22Rv1 (cell line): ENCODE data around the gene REST.
A peak's percentile ranks its signal among the peaks of the same experiment; 100 is the strongest.

Experiments
- H3K27ac ChIP-seq: fragments of 450-650 bp; 2 replicates; pipeline ENCODE4 v1.5.1; 2017
- ZFX ChIP-seq: fragments of 450-650 bp; IDR thresholded peaks from 2 replicates; pipeline ENCODE4 v1.6.1; 2017; ENCODE audit warnings: antibody characterized with exemption, borderline replicate concordance
- TF ChIP-seq, protein P1 (sequence below): fragments of 450-650 bp; IDR thresholded peaks from 2 replicates; pipeline ENCODE4 v1.5.1; 2017; ENCODE audit warnings: mild to moderate bottlenecking

The REST gene

GRCh38 chr4:56902703-56903102 is 5.0 kb upstream of the REST start:
- TF ChIP-seq ZFX, result no peak
- TF ChIP-seq, protein P1, sequence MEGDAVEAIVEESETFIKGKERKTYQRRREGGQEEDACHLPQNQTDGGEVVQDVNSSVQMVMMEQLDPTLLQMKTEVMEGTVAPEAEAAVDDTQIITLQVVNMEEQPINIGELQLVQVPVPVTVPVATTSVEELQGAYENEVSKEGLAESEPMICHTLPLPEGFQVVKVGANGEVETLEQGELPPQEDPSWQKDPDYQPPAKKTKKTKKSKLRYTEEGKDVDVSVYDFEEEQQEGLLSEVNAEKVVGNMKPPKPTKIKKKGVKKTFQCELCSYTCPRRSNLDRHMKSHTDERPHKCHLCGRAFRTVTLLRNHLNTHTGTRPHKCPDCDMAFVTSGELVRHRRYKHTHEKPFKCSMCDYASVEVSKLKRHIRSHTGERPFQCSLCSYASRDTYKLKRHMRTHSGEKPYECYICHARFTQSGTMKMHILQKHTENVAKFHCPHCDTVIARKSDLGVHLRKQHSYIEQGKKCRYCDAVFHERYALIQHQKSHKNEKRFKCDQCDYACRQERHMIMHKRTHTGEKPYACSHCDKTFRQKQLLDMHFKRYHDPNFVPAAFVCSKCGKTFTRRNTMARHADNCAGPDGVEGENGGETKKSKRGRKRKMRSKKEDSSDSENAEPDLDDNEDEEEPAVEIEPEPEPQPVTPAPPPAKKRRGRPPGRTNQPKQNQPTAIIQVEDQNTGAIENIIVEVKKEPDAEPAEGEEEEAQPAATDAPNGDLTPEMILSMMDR, result no peak
- H3K27ac ChIP-seq, result no peak overlapping the region

DNA sequence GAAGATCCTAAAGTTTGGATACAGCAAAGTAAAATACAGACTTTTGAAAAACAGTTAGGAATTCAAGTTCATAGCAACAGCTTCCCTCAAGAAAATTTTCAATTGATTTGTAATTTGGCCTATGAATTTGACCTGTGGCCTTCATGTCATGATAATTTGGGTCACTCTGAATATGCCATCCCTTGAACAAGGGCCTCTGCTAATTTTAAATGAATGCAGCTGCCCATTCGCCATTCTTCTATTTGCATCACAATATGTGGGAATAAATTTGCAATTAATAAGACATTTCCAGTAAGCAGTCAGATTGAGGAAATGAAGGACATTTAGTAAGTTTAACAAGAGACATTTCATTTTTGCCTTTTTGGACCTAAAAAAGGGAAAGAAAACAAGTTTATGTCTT is 1.9 kb upstream of the REST start:
- H3K27ac ChIP-seq, result no peak overlapping the region
- TF ChIP-seq ZFX, result no peak
- TF ChIP-seq, protein P1, result no peak

DNA sequence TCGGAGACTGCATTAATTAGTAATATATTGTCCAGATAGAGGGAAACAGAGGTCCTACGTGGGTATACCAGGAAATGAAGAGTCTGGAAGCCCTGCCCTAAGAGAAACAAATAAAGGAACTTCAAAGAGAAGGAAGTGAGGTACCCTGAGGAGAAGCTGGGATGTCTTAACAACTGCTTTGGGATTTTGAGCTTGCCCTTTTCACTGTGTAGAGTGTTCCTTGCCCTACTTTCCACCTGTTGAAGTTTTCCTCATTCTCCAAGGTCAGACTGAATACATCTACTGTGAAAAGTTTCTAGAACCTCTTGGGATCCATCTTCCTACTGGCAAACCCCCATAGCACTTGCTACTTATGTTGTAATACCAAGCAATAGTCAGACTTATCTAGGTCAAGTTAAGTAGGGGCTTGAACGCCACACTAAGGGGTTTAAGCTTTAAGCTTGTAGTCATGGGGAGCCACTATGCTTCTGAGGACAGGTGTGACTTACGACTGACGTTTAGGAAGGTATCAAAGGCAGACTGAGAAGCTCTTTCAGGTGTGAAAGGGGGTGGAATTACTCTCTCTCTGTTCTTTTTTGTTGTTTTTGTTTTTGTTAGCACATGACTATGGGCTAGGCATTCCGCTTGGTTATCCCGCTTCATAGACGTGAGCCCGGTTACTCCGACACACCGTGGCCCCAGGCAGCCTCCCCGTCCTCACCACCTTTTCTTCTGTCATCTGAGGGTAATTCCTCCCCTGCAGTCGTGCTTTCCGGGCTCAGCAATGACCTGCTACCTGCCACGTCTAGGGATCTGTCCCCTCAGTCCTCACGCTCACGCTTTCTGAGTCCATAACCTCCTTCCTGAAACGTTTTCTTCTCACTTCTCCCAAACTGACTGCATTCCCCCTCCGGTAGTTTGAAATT is 959 bp upstream of the REST start:
- TF ChIP-seq, protein P1, result no peak
- TF ChIP-seq ZFX, result no peak
- H3K27ac ChIP-seq, result peak overlapping the region; percentile 94; the same call in 1 of the 2 replicates

DNA sequence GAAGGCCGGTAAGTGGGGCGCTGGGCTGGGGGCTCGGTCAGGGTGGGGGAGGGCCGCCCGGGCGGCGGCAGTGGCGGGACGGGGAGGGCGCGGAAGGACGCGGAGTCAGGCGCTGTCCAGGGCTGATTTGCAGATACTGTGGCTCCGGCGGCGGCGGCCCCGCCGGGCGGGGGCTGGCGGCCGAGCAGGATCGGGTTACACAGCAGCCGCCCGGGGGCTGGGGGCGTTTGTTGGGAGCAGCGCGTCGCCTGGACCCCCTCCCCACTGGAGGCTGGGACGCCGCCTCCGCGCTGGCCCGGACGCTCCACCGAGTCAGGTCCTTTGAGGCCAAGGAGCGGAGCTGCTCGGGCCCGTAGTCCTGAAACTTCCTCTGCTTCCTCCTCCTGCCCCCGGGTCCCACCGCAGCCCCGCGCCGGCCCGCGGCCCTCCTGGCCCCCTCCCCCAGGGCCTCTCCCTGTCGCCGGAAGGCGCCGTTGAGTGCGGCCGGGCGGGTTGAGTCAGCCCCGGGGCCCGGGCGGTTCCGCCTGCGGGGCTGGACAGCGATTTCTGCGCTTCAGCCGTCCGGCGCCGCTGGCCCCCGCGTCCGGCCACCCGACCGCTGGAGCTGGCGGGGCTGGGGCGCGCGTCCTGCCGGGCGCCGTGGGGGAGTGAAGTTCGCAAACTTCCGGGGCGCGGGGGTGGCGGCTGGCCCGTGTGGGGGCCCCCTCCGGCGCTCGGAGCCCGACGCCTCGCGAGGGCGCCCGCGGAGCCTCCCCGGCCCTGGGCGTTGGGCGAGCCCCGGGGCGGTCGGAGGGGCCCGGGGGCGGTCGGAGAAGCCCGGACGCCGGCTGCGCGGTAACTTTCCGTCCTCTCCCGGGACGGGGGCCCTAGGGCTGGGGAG is 746 bp downstream of the REST start:
- TF ChIP-seq, protein P1, result peak; percentile 33; the same call in 1 of the 2 replicates
- no peak for TF ChIP-seq ZFX
- H3K27ac ChIP-seq, result peak overlapping the region; percentile 94

GRCh38 chr4:56909086-56909894 is 1.6 kb downstream of the REST start:
- TF ChIP-seq ZFX, result no peak
- TF ChIP-seq, protein P1, result no peak; the same call in 1 of the 2 replicates

DNA sequence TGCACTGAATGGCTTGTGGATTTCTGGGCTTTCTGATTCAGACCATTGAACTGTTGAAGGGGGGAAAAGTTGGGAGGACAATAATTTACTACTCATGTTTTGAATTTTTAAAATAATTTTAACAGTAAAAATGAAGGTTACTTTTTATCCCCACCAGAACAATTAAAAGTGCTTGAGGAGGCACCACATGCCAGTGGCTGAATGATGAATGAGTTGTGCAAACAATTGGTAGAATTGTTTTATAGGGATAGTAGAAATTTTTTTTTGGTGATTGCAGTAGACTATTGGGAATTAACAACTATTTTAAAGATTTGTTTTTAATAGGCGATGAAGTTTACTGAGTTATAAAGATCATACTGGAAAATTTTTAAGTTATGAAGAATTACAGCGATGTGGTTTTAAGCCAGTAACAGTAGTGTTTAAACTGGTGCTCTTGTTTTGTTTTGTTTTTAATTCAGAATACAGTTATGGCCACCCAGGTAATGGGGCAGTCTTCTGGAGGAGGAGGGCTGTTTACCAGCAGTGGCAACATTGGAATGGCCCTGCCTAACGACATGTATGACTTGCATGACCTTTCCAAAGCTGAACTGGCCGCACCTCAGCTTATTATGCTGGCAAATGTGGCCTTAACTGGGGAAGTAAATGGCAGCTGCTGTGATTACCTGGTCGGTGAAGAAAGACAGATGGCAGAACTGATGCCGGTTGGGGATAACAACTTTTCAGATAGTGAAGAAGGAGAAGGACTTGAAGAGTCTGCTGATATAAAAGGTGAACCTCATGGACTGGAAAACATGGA is 2.7 kb downstream of the REST start:
- peak overlapping the region; percentile 94 for H3K27ac ChIP-seq
- TF ChIP-seq ZFX, result no peak
- TF ChIP-seq, protein P1, result no peak

More at GRCh38 chr4:56909086-56909894, 1.6 kb downstream of the REST start:
- peak overlapping the region; percentile 94 for H3K27ac ChIP-seq
